Thoracic aorta (tissue), 2 donors: Measurements from ENCODE around the gene STX8. TPM values are rescaled to one million over a fixed set of nuclear protein-coding genes. Genes with fewer than 3 reads are reported as not detected.

Experiments
- ATAC-seq: fragments of 150-250 bp; one replicate; pipeline ENCODE4 v1.8.0; 2017; ENCODE audit warnings: low read depth; ENCODE audit not compliant: insufficient number of reproducible peaks, low FRiP score
- DNase-seq: peaks from one replicate; pipeline ENCODE4 v3.0.0-alpha.2; 2020; ENCODE audit warnings: low spot score
- H3K27ac ChIP-seq, 2 donors: fragments of 200-600 bp; sonication (generic); 1 replicate in 1 of 2; 2 replicates in 1 of 2; pipeline ENCODE4 v1.5.1; 2016; ENCODE audit warnings: mild to moderate bottlenecking in 2 of 2, moderate library complexity in 2 of 2
- H3K27me3 ChIP-seq: fragments of 200-600 bp; sonication (generic); replicated peaks from 2 replicates; pipeline ENCODE4 v1.6.0; 2016; ENCODE audit warnings: mild to moderate bottlenecking; ENCODE audit not compliant: insufficient read depth
- H3K36me3 ChIP-seq: fragments of 200-600 bp; sonication (generic); one replicate; pipeline ENCODE4 v1.5.1; 2016
- H3K4me1 ChIP-seq, 2 donors: fragments of 200-600 bp; sonication (generic); 1 replicate in 1 of 2; 2 replicates in 1 of 2; pipeline versions ENCODE4 v1.5.1 to v1.6.0; 2016; ENCODE audit warnings: low read depth in 2 of 2, mild to moderate bottlenecking in 1 of 2; ENCODE audit not compliant: control insufficient read depth in 1 of 2
- H3K4me3 ChIP-seq: fragments of 200-600 bp; sonication (generic); 2 replicates; pipeline ENCODE4 v1.5.1; 2016; ENCODE audit warnings: mild to moderate bottlenecking
- H3K9me3 ChIP-seq: fragments of 200-600 bp; sonication (generic); 2 replicates; pipeline ENCODE4 v1.5.1; 2016
- total RNA-seq, 2 donors: library from RNA; depleted of rRNA; stranded (reverse); fragments of >200 nt; gene quantifications; one replicate each; pipeline versions ENCODE4 v1.1.0 to v1.2.3, GENCODE V29; 2016
- TF ChIP-seq, protein P1 (sequence below): fragments of 200-600 bp; sonication (generic); IDR thresholded peaks from one replicate; pipeline ENCODE4 v1.5.1; 2019; ENCODE audit warnings: antibody characterized with exemption

The STX8 gene
- total RNA-seq, 2 donors from 2014 or later, result 93.9 to 99.8 TPM

DNA sequence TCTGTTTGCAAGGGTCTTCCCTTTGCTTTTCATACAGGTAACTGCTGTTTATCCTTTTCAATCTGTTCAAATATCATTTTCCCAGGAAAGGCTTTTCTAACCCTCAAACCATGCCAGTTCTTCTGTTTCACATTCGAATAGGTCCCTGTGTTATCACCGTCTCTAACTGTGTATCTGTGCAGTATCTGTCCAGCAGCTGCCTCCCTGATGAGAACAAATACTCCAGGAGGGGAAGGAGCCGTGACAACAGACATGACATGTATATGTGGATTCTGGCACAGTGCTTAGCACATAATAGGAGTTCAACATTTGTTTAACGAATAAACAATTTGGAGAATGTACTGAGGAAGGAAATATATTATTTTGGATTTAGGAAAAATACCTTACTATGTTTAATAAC, 95.7 kb downstream of the STX8 start:
- H3K36me3 ChIP-seq, result no peaks in the 10 kb centered on the region
- no peak for ATAC-seq
- no peak for DNase-seq
- no peaks in the 10 kb centered on the region for H3K4me1 ChIP-seq
- H3K9me3 ChIP-seq, result no peaks in the 10 kb centered on the region
- no peak overlapping the region for H3K27ac ChIP-seq
- no peaks in the 10 kb centered on the region for H3K27me3 ChIP-seq
- no peak overlapping the region for H3K4me3 ChIP-seq
- TF ChIP-seq, protein P1, sequence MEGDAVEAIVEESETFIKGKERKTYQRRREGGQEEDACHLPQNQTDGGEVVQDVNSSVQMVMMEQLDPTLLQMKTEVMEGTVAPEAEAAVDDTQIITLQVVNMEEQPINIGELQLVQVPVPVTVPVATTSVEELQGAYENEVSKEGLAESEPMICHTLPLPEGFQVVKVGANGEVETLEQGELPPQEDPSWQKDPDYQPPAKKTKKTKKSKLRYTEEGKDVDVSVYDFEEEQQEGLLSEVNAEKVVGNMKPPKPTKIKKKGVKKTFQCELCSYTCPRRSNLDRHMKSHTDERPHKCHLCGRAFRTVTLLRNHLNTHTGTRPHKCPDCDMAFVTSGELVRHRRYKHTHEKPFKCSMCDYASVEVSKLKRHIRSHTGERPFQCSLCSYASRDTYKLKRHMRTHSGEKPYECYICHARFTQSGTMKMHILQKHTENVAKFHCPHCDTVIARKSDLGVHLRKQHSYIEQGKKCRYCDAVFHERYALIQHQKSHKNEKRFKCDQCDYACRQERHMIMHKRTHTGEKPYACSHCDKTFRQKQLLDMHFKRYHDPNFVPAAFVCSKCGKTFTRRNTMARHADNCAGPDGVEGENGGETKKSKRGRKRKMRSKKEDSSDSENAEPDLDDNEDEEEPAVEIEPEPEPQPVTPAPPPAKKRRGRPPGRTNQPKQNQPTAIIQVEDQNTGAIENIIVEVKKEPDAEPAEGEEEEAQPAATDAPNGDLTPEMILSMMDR, result no peak

DNA sequence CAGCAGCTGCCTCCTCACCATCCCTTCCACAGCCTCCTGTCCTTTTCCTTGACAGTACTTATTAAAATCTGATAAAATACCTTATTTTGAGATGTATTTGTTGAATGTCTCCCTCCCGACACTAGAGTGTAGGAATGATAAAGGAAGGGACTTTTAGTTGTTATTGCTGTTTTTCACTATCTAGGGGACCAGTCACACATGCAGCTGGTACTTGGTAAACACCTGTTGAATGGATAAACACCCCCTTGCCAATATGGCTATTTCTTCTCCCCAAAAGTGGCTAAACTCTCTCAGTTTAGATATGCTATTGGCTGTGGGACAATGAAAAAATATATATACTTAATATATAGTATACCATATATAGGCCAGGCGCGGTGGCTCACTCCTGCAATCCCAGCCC, 96.7 kb downstream of the STX8 start:
- no peaks in the 10 kb centered on the region for H3K9me3 ChIP-seq
- no peaks in the 10 kb centered on the region for H3K4me1 ChIP-seq
- TF ChIP-seq, protein P1, result no peak
- H3K27ac ChIP-seq, result no peak overlapping the region
- DNase-seq, result no peak
- H3K36me3 ChIP-seq, result no peaks in the 10 kb centered on the region
- H3K4me3 ChIP-seq, result no peak overlapping the region
- no peaks in the 10 kb centered on the region for H3K27me3 ChIP-seq
- ATAC-seq, result no peak

DNA sequence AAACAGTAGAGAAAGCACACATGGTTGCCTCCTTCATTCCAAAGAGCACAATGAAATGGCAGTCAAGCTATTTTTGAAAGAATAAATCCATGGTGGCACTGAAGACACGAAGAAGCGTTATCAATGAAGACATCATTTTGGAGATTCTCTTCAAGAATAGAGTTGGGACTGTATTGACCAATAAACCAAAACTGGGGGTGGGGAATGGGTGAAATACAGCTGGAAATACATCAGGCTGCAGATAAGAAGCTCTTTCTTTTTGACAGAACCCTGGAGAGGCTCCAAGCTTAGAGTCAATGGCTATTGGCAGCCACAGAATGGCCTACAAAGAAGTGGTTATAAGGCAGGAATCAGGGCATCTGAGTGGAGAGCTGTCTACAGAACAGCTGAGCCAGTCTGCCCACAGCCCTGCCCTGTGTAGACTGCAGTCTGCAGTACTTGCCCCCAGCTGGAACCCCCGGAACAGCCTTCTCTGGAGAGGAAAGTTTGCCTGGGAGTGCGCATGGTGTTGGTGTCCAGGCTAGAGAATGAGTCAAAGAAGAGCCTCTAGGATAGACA, 100.4 kb downstream of the STX8 start:
- Histone ChIP-seq H3K27me3 (no peaks in the 10 kb centered on the region), H3K4me3 (no peak overlapping the region), H3K36me3 (no peaks in the 10 kb centered on the region), H3K9me3 (no peaks in the 10 kb centered on the region), H3K4me1 (peaks cover 0 to 3% of the 10 kb centered on the region in 2 donors), H3K27ac (no peak overlapping the region)
- ATAC-seq, result no peak
- TF ChIP-seq, protein P1, result no peak
- no peak for DNase-seq

- no peak overlapping the region for H3K27ac ChIP-seq
- H3K9me3 ChIP-seq, result no peaks in the 10 kb centered on the region
- H3K27me3 ChIP-seq, result no peaks in the 10 kb centered on the region
- peaks cover 0 to 3% of the 10 kb centered on the region in 2 donors for H3K4me1 ChIP-seq
- TF ChIP-seq, protein P1, result no peak
- no peak for DNase-seq
- H3K36me3 ChIP-seq, result no peaks in the 10 kb centered on the region
- H3K4me3 ChIP-seq, result no peak overlapping the region
- no peak for ATAC-seq
These were observed 101.9 kb downstream of the STX8 start for GRCh38 chr17:9473711-9474110.

DNA sequence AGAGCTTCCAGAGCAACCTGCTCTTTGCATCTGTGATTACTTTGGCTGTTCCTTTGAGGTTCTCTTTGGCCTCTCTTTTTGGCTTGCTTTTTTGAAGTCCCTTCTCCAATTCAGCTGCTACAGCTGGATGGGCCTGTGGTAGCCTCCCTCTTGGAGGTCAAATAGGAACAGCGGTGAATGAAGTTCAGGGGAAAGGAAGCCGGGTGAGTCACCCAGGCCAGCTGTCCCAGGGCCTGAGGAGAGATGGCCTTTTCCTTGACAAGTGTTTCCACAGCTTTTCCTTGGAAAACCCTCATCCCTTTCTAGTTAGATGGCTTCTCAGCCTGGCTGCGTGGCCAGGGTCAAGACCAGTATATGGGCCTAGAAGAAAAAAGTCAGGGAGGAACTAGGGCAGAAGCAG, 103.1 kb downstream of the STX8 start:
- Histone ChIP-seq H3K27me3 (no peaks in the 10 kb centered on the region), H3K4me3 (no peak overlapping the region), H3K27ac (no peak overlapping the region), H3K9me3 (no peaks in the 10 kb centered on the region), H3K36me3 (no peaks in the 10 kb centered on the region), H3K4me1 (peaks cover 0 to 3% of the 10 kb centered on the region in 2 donors)
- ATAC-seq, result no peak
- no peak for DNase-seq
- TF ChIP-seq, protein P1, result no peak
